Uterus (tissue), 2 donors: ENCODE data around the gene EPHA7.

Experiments used
- CTCF ChIP-seq, 4 experiments: fragments of 200-600 bp in 2 of 4; fragments of 450-650 bp in 2 of 4; sonication (generic) in 2 of 4; IDR thresholded peaks; one replicate each; pipeline ENCODE4 v1.5.1; 2016 to 2019; ENCODE audit warnings: antibody characterized with exemption in 4 of 4, mild to moderate bottlenecking in 2 of 4, moderate library complexity in 1 of 4
- POLR2A ChIP-seq, 2 donors: fragments of 450-650 bp; IDR thresholded peaks; one replicate each; pipeline ENCODE4 v1.6.1; 2016; ENCODE audit warnings: antibody characterized with exemption in 2 of 2, mild to moderate bottlenecking in 1 of 2, moderate library complexity in 1 of 2

- TF ChIP-seq CTCF (IDR thresholded peaks at IDR 0.05) (no peak), POLR2A (IDR thresholded peaks at IDR 0.05) (no peak)
Observed at GRCh38 chr6:93376026-93376540, 43.3 kb downstream of the EPHA7 start.
